Lung (tissue), 12 donors: ENCODE measurements around the gene RHBG. TPM values are rescaled to one million over a fixed set of nuclear protein-coding genes. Genes with fewer than 3 reads are reported as not detected.

Experiments used
- ATAC-seq: fragments of 200-7000 bp; cut with Tn5 transposase; one replicate; pipeline ENCODE4 v1.9.1; 2020; ENCODE audit warnings: moderate number of reproducible peaks; ENCODE audit not compliant: insufficient read depth, low FRiP score
- DNase-seq, 3 donors: peaks; one replicate each; pipeline ENCODE4 v3.0.0-alpha.2; 2013 to 2017
- H3K27ac ChIP-seq, 2 donors: one replicate each; pipeline ENCODE4 v1.5.1; 2013; ENCODE audit warnings: mild to moderate bottlenecking in 2 of 2, moderate library complexity in 2 of 2, control low read depth in 1 of 2, inconsistent platforms in 1 of 2, low read depth in 1 of 2, low read length in 1 of 2
- H3K27me3 ChIP-seq, 3 donors: one replicate each; pipeline ENCODE4 v1.5.1; 2013; ENCODE audit warnings: low read length in 2 of 3; ENCODE audit not compliant: control insufficient read depth in 3 of 3, insufficient read depth in 3 of 3
- H3K36me3 ChIP-seq, 4 donors: one replicate each; pipeline ENCODE4 v1.5.1; 2013; ENCODE audit warnings: low read length in 4 of 4, mild to moderate bottlenecking in 1 of 4, moderate library complexity in 1 of 4; ENCODE audit not compliant: control insufficient read depth in 4 of 4, insufficient read depth in 4 of 4
- H3K4me1 ChIP-seq, 5 donors: one replicate each; pipeline ENCODE4 v1.5.1; 2013; ENCODE audit warnings: low read length in 5 of 5, mild to moderate bottlenecking in 2 of 5, moderate library complexity in 1 of 5; ENCODE audit not compliant: control insufficient read depth in 5 of 5, insufficient read depth in 5 of 5
- H3K4me3 ChIP-seq: one replicate; pipeline ENCODE4 v1.5.1; 2013; ENCODE audit warnings: mild to moderate bottlenecking, control low read depth, moderate library complexity
- H3K9ac ChIP-seq, 2 donors: one replicate each; pipeline ENCODE4 v1.5.1; 2013; ENCODE audit warnings: low read length in 2 of 2, control low read depth in 1 of 2; ENCODE audit not compliant: insufficient read depth in 1 of 2
- H3K9me3 ChIP-seq, 4 donors: one replicate each; pipeline ENCODE4 v1.5.1; 2013; ENCODE audit warnings: low read length in 3 of 4, mild to moderate bottlenecking in 1 of 4, moderate library complexity in 1 of 4; ENCODE audit not compliant: control insufficient read depth in 4 of 4, insufficient read depth in 3 of 4
- WGBS, 2 donors: extraction: QIAGEN DNeasy Blood & Tissue Kit; methylation state at CpG; one replicate each; pipeline ENCODE4 v1.1.7; 2013; 5-methylcytosine and 5-hydroxymethylcytosine counted together
- polyA plus RNA-seq, 2 donors: library from polyadenylated mRNA; stranded (reverse); fragments of 200-250 nt; gene quantifications; one replicate each; pipeline ENCODE4 v1.2.1, GENCODE V29; 2013
- total RNA-seq, 2 donors: library from RNA; depleted of rRNA in 1 of 2; stranded (reverse); fragments of >200 nt in 1 of 2; gene quantifications; one replicate each; pipeline ENCODE4 v1.2.1, GENCODE V29; 2014 to 2021
- TF ChIP-seq, protein P1 (sequence below): IDR thresholded peaks from 2 replicates; pipeline ENCODE4 v1.5.1; 2012; ENCODE audit warnings: mild to moderate bottlenecking; ENCODE audit errors: control extremely low read depth, extremely low read depth
- donor health status: control.
- donor health status: control.
- donor health status: Bipolar disorder and iron deficiency.
- donor health status: healthy.
- donor health status: DM: yes; HTN: yes; CAD: no.

Gene RHBG
- total and polyA plus RNA-seq, 4 donors: 0.18 to 0.74 TPM; not detected in 2

DNA sequence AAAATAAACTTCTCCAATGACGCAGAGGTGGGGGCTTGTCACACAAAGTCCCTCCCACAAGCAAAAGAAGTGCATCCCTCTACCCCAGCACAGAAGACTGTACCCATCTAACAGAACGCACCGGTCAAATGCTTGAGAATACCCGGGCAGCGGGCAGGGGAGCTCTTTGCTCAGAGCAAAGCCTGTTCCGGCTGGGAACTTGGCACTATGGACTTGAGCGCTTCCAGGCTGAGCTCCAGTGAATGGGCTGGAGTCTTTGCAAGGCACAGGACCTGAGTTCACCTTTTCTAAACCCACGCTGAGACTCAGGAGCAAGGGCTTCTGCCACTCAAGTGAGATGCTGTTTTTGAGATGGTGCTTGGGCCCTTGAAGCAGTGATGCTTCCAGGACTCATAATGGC, 20.3 kb downstream of the RHBG start:
- TF ChIP-seq, protein P1, sequence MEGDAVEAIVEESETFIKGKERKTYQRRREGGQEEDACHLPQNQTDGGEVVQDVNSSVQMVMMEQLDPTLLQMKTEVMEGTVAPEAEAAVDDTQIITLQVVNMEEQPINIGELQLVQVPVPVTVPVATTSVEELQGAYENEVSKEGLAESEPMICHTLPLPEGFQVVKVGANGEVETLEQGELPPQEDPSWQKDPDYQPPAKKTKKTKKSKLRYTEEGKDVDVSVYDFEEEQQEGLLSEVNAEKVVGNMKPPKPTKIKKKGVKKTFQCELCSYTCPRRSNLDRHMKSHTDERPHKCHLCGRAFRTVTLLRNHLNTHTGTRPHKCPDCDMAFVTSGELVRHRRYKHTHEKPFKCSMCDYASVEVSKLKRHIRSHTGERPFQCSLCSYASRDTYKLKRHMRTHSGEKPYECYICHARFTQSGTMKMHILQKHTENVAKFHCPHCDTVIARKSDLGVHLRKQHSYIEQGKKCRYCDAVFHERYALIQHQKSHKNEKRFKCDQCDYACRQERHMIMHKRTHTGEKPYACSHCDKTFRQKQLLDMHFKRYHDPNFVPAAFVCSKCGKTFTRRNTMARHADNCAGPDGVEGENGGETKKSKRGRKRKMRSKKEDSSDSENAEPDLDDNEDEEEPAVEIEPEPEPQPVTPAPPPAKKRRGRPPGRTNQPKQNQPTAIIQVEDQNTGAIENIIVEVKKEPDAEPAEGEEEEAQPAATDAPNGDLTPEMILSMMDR: no peak
- no peak overlapping the region for H3K27ac ChIP-seq
- H3K9me3 ChIP-seq: no peaks in the 10 kb centered on the region
- no peaks in the 10 kb centered on the region for H3K36me3 ChIP-seq
- ATAC-seq (no peak), DNase-seq (no peak)
- H3K4me3 ChIP-seq: no peak overlapping the region
- peaks cover 12 to 65% (median 27%) of the 10 kb centered on the region in 3 donors for H3K27me3 ChIP-seq
- 95 to 96% methylated on average over 8 of the region's 8 CpGs for WGBS, 2 donors
- H3K4me1 ChIP-seq: no peaks in the 10 kb centered on the region
- no peak overlapping the region for H3K9ac ChIP-seq

DNA sequence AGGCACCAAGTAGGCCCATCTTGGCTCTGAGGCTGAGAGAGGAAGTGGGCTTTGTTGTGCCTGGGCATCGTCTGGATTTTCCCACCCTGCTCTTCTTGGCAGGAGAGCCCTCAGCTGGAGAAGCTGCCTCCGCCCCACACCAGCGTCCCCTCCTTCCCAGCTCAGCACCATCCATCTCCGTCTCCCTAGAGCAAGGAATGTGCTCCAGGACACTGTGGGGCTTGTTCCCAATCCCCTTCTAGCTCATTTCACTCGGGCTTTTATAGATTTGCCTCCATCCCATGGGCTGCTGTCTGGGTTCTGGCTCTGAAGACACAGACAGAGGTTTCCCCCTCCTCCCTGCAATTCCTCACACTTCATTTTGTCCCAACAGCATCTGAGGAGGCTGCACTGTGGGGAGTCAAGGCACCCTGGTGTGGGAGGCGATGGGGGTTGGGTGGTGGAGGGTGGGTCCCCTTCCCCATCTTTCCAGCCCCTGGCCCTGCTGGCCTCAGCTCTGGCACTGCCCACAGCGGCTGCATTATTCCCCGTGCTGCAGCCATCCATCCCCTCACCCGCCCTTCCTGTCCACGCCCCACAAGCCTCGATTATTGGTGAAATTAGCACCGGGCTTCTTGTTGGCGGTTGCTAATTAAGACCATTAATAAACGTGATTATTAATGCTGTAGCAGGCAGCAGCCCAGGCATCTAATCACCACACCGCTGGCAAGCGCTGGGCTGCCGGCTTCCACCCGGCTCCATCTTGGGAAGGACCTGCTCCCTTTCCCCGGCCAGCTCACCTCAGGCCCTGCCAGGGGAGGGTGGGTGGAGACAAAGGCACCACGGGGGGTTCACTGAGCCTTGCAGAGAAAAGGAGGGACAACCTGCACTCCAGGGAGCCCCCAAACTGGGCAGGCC, 21.7 kb downstream of the RHBG start:
- DNase-seq (peak in 1 of 3 donors; percentile 13), ATAC-seq (no peak)
- WGBS, 2 donors: 63 to 65% methylated on average over 19 to 20 of the region's 20 CpGs
- Histone ChIP-seq H3K36me3 (no peaks in the 10 kb centered on the region), H3K9ac (no peak overlapping the region), H3K4me1 (no peaks in the 10 kb centered on the region), H3K27me3 (peaks cover 12 to 68% (median 27%) of the 10 kb centered on the region in 3 donors), H3K9me3 (no peaks in the 10 kb centered on the region), H3K4me3 (no peak overlapping the region), H3K27ac (no peak overlapping the region)
- TF ChIP-seq, protein P1: no peak

DNA sequence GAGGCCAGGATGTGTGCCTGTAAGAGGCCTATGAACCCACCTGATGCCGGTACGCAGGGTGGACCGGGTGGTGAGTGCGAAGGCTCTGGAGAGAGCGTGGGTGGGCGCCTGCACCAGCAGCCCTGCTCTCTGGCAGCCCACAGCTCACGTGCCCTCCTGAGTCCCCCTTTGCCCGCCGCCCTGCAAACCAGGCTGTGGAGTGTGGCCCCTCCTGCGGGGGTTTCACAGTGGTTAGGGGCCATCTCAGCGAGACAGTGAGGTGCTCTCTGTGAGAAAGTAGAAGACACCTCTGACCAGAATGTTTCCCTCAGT, 22.3 kb downstream of the RHBG start:
- Histone ChIP-seq H3K36me3 (no peaks in the 10 kb centered on the region), H3K27ac (no peak overlapping the region), H3K9me3 (no peaks in the 10 kb centered on the region), H3K4me1 (no peaks in the 10 kb centered on the region), H3K9ac (no peak overlapping the region), H3K27me3 (peaks cover 12 to 64% (median 27%) of the 10 kb centered on the region in 3 donors), H3K4me3 (no peak overlapping the region)
- TF ChIP-seq, protein P1: no peak
- no peak for DNase-seq
- WGBS, 2 donors: 83 to 94% methylated on average over 11 of the region's 11 CpGs
- ATAC-seq: no peak
